Endothelial cell of umbilical vein (primary cell): Measurements from ENCODE around the gene INPP4B. TPM values are rescaled to one million over a fixed set of nuclear protein-coding genes. Genes with fewer than 3 reads are reported as not detected.

ENCODE experiments used
- BruUV-seq: library from RNA; stranded (reverse); fragments of 400-500 nt; replicated peaks from 2 replicates; lab custom pipeline; 2021; lab: Mats Ljungman, UMichigan
- CTCF ChIA-PET: fragments of 300-600, 350-600 bp; sonication (Branson Sonifier 250); formaldehyde crosslinking; loops from one replicate; lab custom pipeline; 2021; ENCODE audit warnings: antibody characterized with exemption, inconsistent platforms; lab: Charles Lee
- POLR2A ChIA-PET: fragments of 300-600, 350-600 bp; sonication (Branson Sonifier 250); formaldehyde crosslinking; loops from one replicate; lab custom pipeline; 2021; ENCODE audit warnings: antibody characterized with exemption, inconsistent platforms; lab: Charles Lee
- DNase-seq: peaks from one replicate; pipeline ENCODE4 v3.0.0-alpha.2; 2011; ENCODE audit warnings: low read depth, low spot score
- FAIRE-seq: peaks from 2 replicates; lab custom pipeline; 2011; peaks lifted over from hg19 to GRCh38; lab: Jason Lieb, UNC
- H2AFZ ChIP-seq: 2 replicates; pipeline ENCODE4 v1.6.0; 2012; ENCODE audit warnings: low read depth, low read length, control low read depth, inconsistent platforms
- H3K27ac ChIP-seq: 2 replicates; pipeline ENCODE4 v1.5.1; 2011; ENCODE audit warnings: low read depth, mild to moderate bottlenecking, control low read depth, low read length, moderate library complexity; ENCODE audit not compliant: insufficient read depth
- H3K27me3 ChIP-seq, 2 experiments: 2 replicates each; pipeline versions ENCODE4 v1.6.0 to v1.6.1; 2011; ENCODE audit warnings: low read length in 2 of 2, mixed read lengths in 1 of 2; ENCODE audit not compliant: control insufficient read depth in 2 of 2, insufficient read depth in 2 of 2
- H3K36me3 ChIP-seq, 2 experiments: 2 replicates in 1 of 2; 3 replicates in 1 of 2; pipeline ENCODE4 v1.5.1; 2011; ENCODE audit warnings: low read length in 2 of 2, mild to moderate bottlenecking in 1 of 2, moderate library complexity in 1 of 2; ENCODE audit not compliant: control insufficient read depth in 2 of 2, insufficient read depth in 2 of 2; ENCODE audit errors: extremely low read depth in 1 of 2
- H3K4me1 ChIP-seq: 3 replicates; pipeline ENCODE4 v1.5.1; 2011; ENCODE audit warnings: mild to moderate bottlenecking, low read length; ENCODE audit not compliant: control insufficient read depth, insufficient read depth; ENCODE audit errors: extremely low read depth
- H3K4me2 ChIP-seq: 2 replicates; pipeline ENCODE4 v1.6.1; 2011; ENCODE audit warnings: low read length, control low read depth, mixed read lengths; ENCODE audit not compliant: insufficient read depth
- H3K4me3 ChIP-seq, 3 experiments: fragments of 200-600 bp in 1 of 3; sonication (generic), shearing (Covaris generic) in 1 of 3; replicated peaks in 1 of 3; 2 replicates each; pipeline ENCODE4 v1.5.1; 2011 to 2016; ENCODE audit warnings: control low read depth in 3 of 3, low read length in 3 of 3, mild to moderate bottlenecking in 2 of 3, inconsistent platforms in 1 of 3, low read depth in 1 of 3, moderate library complexity in 1 of 3; ENCODE audit not compliant: insufficient read depth in 1 of 3
- H3K79me2 ChIP-seq: 2 replicates; pipeline ENCODE4 v1.6.0; 2012; ENCODE audit warnings: low read length, inconsistent platforms; ENCODE audit not compliant: control insufficient read depth, insufficient read depth
- H3K9ac ChIP-seq: replicated peaks from 2 replicates; pipeline ENCODE3; 2011; ENCODE audit warnings: low read length, control low read depth; ENCODE audit not compliant: insufficient read depth; ENCODE audit errors: extremely low read depth
- H3K9me1 ChIP-seq: replicated peaks from 3 replicates; pipeline ENCODE4 v1.6.0; 2011; ENCODE audit warnings: mild to moderate bottlenecking, low read length; ENCODE audit not compliant: control insufficient read depth, insufficient read depth; ENCODE audit errors: extremely low read depth
- H3K9me3 ChIP-seq: replicated peaks from 2 replicates; pipeline ENCODE4 v1.5.1; 2012; ENCODE audit warnings: low read length, inconsistent platforms; ENCODE audit not compliant: control insufficient read depth, insufficient read depth
- H4K20me1 ChIP-seq: replicated peaks from 2 replicates; pipeline ENCODE3; 2011; ENCODE audit warnings: mild to moderate bottlenecking, low read length; ENCODE audit not compliant: control insufficient read depth, insufficient read depth; ENCODE audit errors: extremely low read depth
- CTCF ChIP-seq, 2 donors: IDR thresholded peaks; 1 replicate in 1 of 2; 2 replicates in 1 of 2; pipeline ENCODE4 v1.5.1; 2011; ENCODE audit warnings: low read length in 2 of 2, mild to moderate bottlenecking in 2 of 2, moderate library complexity in 2 of 2, control low read depth in 1 of 2, inconsistent platforms in 1 of 2, low read depth in 1 of 2; ENCODE audit not compliant: insufficient read depth in 1 of 2; ENCODE audit errors: extremely low read depth in 1 of 2
- EZH2 ChIP-seq: IDR thresholded peaks from 2 replicates; pipeline ENCODE4 v1.6.1; 2012; ENCODE audit warnings: borderline replicate concordance, low read depth, mild to moderate bottlenecking, moderate library complexity, low read length, inconsistent platforms; ENCODE audit not compliant: severe bottlenecking
- GATA2 ChIP-seq: IDR thresholded peaks from 2 replicates; pipeline ENCODE4 v1.7.0; 2011; ENCODE audit warnings: low read depth, mild to moderate bottlenecking, moderate library complexity, mixed read lengths, low read length; ENCODE audit not compliant: insufficient read length, insufficient read depth
- JUN ChIP-seq: IDR thresholded peaks from 2 replicates; pipeline ENCODE4 v1.6.1; 2011; ENCODE audit warnings: borderline replicate concordance, low read depth; ENCODE audit not compliant: insufficient read length, insufficient read depth
- MAX ChIP-seq: IDR thresholded peaks from 2 replicates; pipeline ENCODE4 v1.6.1; 2011; ENCODE audit not compliant: insufficient read depth, insufficient read length
- MYC ChIP-seq: IDR thresholded peaks from one replicate; pipeline ENCODE4 v1.6.1; 2011; ENCODE audit warnings: mild to moderate bottlenecking, low read depth, low read length
- POLR2A ChIP-seq: IDR thresholded peaks from 2 replicates; pipeline ENCODE4 v1.6.1; 2012; ENCODE audit warnings: low read depth, mild to moderate bottlenecking, control low read depth, low read length
- POLR2AphosphoS5 ChIP-seq: IDR thresholded peaks from 2 replicates; pipeline ENCODE4 v1.6.1; 2012; ENCODE audit warnings: low read depth, mild to moderate bottlenecking, control low read depth, low read length, moderate library complexity; ENCODE audit not compliant: insufficient read depth
- dilution Hi-C: fragments of 300-500 bp; cut with MboI; formaldehyde crosslinking; loops from one replicate; pipeline ENCODE4 v1.15.0; 2019; ENCODE audit warnings: low sequenced_read_pairs; ENCODE audit not compliant: extremely low pct_ligation_motif_present
- intact Hi-C: fragments of 100-400 bp; cut with micrococcal nuclease; formaldehyde crosslinking; loops from one replicate; pipeline ENCODE4 v1.10.0; 2022
- polyA plus RNA-seq, 4 experiments: library from polyadenylated mRNA; depleted of rRNA in 3 of 4; stranded (reverse) in 3 of 4; unstranded in 1 of 4; fragments of >200 nt; gene quantifications; 2 replicates each; pipeline versions ENCODE4 v1.2.1 to v1.2.3, GENCODE V29; 2011 to 2012; ENCODE audit warnings: missing spikeins in 1 of 4
- total RNA-seq: library from RNA; stranded (reverse); gene quantifications from 2 replicates; pipeline ENCODE4 v1.2.3, GENCODE V29; 2021

The INPP4B gene
- total and polyA plus RNA-seq, 2 donors (not counting 3 experiments of a cell fraction or from before 2014, with no cell fraction given), result 0.41 to 3.1 TPM

DNA sequence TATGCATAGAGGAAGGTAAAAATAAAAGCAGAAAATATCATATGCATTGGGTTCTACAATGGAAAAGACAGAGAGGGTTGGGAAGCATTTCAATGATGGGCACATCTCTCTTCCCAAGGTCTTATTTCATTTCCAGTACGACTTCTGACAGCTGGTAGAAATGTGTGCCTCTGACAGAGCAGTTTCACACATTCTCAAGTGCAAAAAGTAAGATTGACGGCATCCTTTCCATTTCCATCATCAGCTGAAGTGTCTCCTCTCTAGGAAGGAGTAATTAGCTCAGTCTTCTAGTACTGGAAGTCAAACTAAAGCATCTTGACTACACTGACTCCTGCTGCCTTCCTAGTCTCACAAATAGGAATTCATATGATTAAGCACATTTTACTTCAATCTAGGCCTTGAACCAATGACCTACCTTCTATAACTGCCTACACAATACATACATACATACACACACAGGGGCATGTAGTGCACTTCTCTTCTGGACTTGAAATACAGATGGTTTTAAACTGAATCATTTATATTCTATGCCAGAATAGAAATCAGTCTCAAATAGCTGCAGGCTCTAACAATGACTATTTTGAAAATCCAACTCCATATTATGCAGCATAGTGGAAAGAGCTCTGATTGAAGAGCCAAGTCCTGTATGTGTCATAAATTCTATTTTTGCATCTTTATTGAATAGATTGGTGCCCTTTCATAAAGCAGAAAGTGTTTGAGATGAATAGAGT is 473.4 kb downstream of the INPP4B start:
- Histone ChIP-seq H2AFZ (no peak overlapping the region), H3K4me2 (no peak overlapping the region), H3K4me3 (no peak overlapping the region), H3K4me1 (peaks cover 24% of the 10 kb centered on the region), H3K9me3 (no peaks in the 10 kb centered on the region), H3K36me3 (no peaks in the 10 kb centered on the region), H3K27ac (no peak overlapping the region), H3K79me2 (no peaks in the 10 kb centered on the region), H4K20me1 (no peaks in the 10 kb centered on the region), H3K9me1 (no peaks in the 10 kb centered on the region), H3K27me3 (no peaks in the 10 kb centered on the region), H3K9ac (no peak overlapping the region)
- dilution Hi-C loops, result no loop called here
- TF ChIP-seq EZH2, result no peak
- TF ChIP-seq POLR2A, result no peak
- no peak for TF ChIP-seq MYC
- TF ChIP-seq POLR2AphosphoS5, result no peak
- TF ChIP-seq MAX, result no peak
- no peak for TF ChIP-seq CTCF (IDR thresholded peaks at IDR 0.05; ENCODE audit: extremely low read depth in 1 of 2, insufficient read depth in 1 of 2, low read depth in 1 of 2, low read length in 2 of 2)
- TF ChIP-seq GATA2, result no peak
- no peak for TF ChIP-seq JUN
- intact Hi-C loops, result no loop called here
- ChIA-PET POLR2A (no interaction called here), CTCF (interaction anchor here (0.9 to 1.5 kb wide), 4 partner anchors 16 to 348 kb away, joined by 3 to 5 read pairs (median 3); no protein-coding TSS in a partner anchor)
- DNase-seq (no peak), FAIRE-seq (no peak)
- no TSS peak for BruUV-seq
